Ascending aorta (tissue), 2 donors: Measurements from ENCODE around the gene TPRKB. TPM values are rescaled to one million over a fixed set of nuclear protein-coding genes. Genes with fewer than 3 reads are reported as not detected.
"Not testable (repeated sequence)": the region's sequence is repeated elsewhere in the genome, so short reads cannot be mapped to it uniquely, and the experiment has no call there.

Source experiments
- DNase-seq, 2 donors: peaks; one replicate each; pipeline ENCODE4 v3.0.0-alpha.2; 2019; ENCODE audit warnings: low spot score in 2 of 2
- H3K27ac ChIP-seq, 2 donors: fragments of 200-600 bp; sonication (generic); one replicate each; pipeline ENCODE4 v1.5.1; 2016 to 2017; ENCODE audit warnings: mild to moderate bottlenecking in 1 of 2
- H3K27me3 ChIP-seq: fragments of 200-600 bp; sonication (generic); one replicate; pipeline ENCODE4 v1.5.1; 2017
- H3K36me3 ChIP-seq, 2 donors: fragments of 200-600 bp; sonication (generic); one replicate each; pipeline ENCODE4 v1.5.1; 2016
- H3K4me1 ChIP-seq, 2 donors: fragments of 200-600 bp; sonication (generic); one replicate each; pipeline ENCODE4 v1.5.1; 2016 to 2017; ENCODE audit warnings: mild to moderate bottlenecking in 1 of 2
- H3K4me3 ChIP-seq, 2 donors: fragments of 200-600 bp; sonication (generic); one replicate each; pipeline ENCODE4 v1.5.1; 2016 to 2017; ENCODE audit warnings: mild to moderate bottlenecking in 1 of 2
- H3K9me3 ChIP-seq, 2 donors: fragments of 200-600 bp; sonication (generic); one replicate each; pipeline ENCODE4 v1.5.1; 2016
- intact Hi-C: fragments of 100-400 bp; cut with DNase I; formaldehyde crosslinking; loops from one replicate; pipeline ENCODE4 v1.15.1; 2023
- total RNA-seq: library from RNA; depleted of rRNA; stranded (reverse); fragments of >200 nt; gene quantifications from one replicate; pipeline ENCODE4 v1.1.0, GENCODE V29; 2016
- TF ChIP-seq, protein P1 (sequence below), 3 experiments: fragments of 200-600 bp in 2 of 3; fragments of 450-650 bp in 1 of 3; sonication (generic) in 2 of 3; IDR thresholded peaks; one replicate each; pipeline ENCODE4 v1.5.1; 2016 to 2019; ENCODE audit warnings: antibody characterized with exemption in 3 of 3, mild to moderate bottlenecking in 1 of 3, moderate library complexity in 1 of 3

TPRKB gene
- total RNA-seq, 1 donor from 2014 or later = 11.1 TPM

DNA sequence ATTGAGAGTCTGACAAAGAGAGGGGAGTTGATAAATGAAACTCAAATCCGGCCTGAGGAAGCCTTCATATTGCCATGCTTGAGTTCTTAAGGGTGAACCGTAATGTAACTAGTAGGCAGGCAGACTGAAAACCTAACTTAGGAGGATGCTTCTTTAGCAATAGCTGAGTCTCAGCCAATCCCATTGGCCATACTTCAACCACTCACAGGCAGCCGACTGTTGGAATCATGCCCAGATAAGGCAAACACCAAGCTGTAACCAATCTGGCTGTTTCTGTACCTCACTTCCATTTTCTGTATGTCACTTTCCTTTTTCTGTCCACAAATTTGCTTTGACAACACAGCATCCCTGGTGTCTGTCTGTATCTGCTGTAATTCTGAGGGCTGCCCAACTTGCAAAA is 39.5 kb downstream of the TPRKB start:
- H3K27ac ChIP-seq = no peak overlapping the region
- TF ChIP-seq, protein P1, sequence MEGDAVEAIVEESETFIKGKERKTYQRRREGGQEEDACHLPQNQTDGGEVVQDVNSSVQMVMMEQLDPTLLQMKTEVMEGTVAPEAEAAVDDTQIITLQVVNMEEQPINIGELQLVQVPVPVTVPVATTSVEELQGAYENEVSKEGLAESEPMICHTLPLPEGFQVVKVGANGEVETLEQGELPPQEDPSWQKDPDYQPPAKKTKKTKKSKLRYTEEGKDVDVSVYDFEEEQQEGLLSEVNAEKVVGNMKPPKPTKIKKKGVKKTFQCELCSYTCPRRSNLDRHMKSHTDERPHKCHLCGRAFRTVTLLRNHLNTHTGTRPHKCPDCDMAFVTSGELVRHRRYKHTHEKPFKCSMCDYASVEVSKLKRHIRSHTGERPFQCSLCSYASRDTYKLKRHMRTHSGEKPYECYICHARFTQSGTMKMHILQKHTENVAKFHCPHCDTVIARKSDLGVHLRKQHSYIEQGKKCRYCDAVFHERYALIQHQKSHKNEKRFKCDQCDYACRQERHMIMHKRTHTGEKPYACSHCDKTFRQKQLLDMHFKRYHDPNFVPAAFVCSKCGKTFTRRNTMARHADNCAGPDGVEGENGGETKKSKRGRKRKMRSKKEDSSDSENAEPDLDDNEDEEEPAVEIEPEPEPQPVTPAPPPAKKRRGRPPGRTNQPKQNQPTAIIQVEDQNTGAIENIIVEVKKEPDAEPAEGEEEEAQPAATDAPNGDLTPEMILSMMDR (IDR thresholded peaks at IDR 0.05) = no peak
- intact Hi-C loops = no loop called here
- no peaks in the 10 kb centered on the region for H3K36me3 ChIP-seq
- DNase-seq = no peak
- no peaks in the 10 kb centered on the region for H3K27me3 ChIP-seq
- no peaks in the 10 kb centered on the region for H3K4me1 ChIP-seq
- H3K4me3 ChIP-seq = no peak overlapping the region
- no peaks in the 10 kb centered on the region for H3K9me3 ChIP-seq

DNA sequence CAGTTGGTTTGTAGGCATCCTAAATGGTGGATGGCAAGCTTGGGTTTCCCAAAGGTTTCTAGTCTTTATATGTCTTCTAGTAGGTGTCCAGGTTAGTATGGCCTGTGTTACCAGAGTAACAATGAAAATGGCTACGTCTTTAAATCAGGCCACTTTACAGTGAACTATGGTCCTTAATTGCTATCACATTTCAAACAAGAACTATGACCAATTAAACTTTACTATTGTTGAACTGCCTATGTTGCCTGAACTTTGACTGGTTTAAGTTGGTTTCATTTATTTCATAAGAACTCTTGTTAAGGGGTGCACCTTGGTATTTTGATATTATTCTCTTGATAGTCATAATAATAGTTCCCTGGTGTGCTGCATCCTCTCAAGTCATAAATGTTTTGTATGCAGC is 40.2 kb downstream of the TPRKB start:
- H3K4me1 ChIP-seq, H3K27ac ChIP-seq, H3K36me3 ChIP-seq, H3K9me3 ChIP-seq, intact Hi-C loops, DNase-seq, H3K27me3 ChIP-seq, H3K4me3 ChIP-seq: not testable (repeated sequence)

DNA sequence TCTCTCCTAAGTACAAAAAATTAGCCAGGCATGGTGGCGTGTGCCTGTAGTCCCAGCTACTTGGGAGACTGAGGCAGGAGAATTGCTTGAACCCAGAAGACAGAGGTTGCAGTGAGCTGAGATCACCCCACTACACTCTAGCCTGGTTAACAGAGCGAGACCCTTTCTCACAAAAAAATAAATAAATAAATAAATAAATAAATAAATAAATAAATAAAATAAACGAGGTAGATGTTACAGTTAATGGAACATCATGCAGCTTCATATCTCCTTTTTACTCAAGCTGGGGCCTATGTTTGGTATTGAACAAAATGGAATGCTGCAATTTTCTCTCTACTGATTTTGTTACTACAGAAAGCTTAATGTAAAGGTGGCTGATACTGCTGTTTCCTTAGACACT is 40.6 kb downstream of the TPRKB start:
- H3K4me3 ChIP-seq, H3K9me3 ChIP-seq, intact Hi-C loops, H3K27me3 ChIP-seq, H3K36me3 ChIP-seq, H3K27ac ChIP-seq, H3K4me1 ChIP-seq, DNase-seq: not testable (repeated sequence)

DNA sequence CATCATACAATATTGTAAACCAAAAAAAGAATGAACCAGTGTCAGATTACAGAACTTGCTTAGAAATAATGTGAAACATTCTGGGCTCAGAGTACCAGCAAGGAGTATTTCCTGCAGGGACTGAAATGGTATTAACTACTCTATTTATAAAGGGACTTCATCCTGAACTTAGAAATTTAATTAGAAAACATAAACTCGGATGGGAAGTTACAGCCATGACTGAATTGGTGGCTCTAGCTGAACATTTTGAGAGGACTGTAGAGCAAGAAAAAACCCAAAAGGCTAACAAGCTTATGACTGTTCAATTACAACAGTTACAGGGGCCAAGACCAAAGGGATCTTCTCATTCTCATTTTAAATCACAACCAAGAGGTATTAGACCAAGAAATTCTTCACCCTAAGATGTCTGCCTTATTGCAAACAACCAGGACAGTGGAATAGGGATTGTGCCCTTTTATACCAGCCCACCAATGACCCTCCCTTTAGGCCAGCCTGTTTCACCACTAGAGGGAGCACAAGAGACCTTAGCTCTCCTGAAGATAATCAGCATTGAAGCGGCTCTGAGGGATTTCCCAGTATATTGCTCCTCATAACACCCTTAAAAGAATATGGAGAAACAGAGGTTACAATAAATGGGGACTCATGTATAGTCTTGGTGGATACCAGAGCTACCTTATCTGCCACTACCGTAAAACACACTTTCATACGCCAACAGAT is 46.6 kb downstream of the TPRKB start:
- H3K9me3 ChIP-seq, DNase-seq, H3K4me1 ChIP-seq, H3K36me3 ChIP-seq, H3K27ac ChIP-seq, H3K27me3 ChIP-seq, H3K4me3 ChIP-seq, intact Hi-C loops: not testable (repeated sequence)
- TF ChIP-seq, protein P1 (IDR thresholded peaks at IDR 0.05) = peak in 1 of 3 experiments; percentile 32

DNA sequence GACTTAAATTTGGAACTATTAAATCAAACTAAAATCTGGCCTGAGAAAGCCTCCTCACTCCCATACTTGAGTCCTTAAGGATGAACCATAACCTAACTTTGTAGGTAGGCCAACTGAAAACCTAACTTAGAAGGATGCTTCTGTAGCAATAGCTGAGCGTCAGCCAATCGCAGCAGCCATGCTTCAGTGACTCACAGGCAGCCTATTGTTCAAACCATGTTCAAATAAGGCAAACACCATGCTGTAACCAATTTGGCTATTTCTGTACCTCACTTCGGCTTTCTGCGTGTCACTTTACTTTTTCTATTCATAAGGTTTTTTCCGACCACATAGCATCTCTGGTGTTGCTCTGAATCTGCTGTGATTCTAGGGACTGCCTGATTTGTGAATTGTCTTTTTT is 48.7 kb downstream of the TPRKB start:
- H3K4me3 ChIP-seq, H3K36me3 ChIP-seq, H3K27ac ChIP-seq, intact Hi-C loops, DNase-seq, H3K27me3 ChIP-seq, H3K4me1 ChIP-seq, H3K9me3 ChIP-seq: not testable (repeated sequence)

DNA sequence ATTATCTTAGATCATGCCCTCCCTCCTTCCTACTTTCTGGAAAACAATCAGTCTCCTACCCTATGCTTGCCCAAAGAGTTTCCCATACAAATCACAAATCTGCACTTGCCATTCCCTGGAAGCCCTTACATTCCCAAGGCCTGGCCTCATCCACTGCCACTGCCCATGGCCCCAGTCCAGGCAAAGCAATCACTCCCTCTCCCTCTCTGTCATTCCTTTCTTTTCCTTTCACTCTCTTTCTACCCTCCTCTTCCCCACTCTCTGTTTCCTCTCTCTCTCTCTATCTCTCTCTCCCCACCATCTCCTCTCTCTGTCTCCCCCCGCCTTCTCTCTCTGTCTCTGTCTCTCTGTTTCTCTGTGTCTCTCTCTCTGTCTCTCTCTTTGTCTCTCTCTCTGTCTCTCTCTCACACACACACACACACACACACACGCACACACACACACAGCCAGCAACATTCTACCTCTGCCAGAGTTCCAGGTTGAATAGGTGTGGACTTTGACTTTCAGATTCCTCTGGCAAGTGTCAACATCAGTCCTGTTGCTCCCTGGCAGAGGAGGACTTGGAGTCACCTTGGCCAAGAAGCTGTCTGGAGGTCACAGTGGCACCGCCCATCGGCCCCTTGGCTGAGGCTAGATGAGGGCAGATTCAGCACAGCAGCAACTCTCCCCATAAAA is 51.2 kb downstream of the TPRKB start:
- no peaks in the 10 kb centered on the region for H3K36me3 ChIP-seq
- TF ChIP-seq, protein P1 (IDR thresholded peaks at IDR 0.05) = no peak
- intact Hi-C loops = no loop called here
- no peak for DNase-seq
- no peaks in the 10 kb centered on the region for H3K4me1 ChIP-seq
- no peaks in the 10 kb centered on the region for H3K27me3 ChIP-seq
- H3K27ac ChIP-seq = no peak overlapping the region
- H3K4me3 ChIP-seq = no peak overlapping the region
- peaks cover 0 to 8% of the 10 kb centered on the region in 2 donors for H3K9me3 ChIP-seq

DNA sequence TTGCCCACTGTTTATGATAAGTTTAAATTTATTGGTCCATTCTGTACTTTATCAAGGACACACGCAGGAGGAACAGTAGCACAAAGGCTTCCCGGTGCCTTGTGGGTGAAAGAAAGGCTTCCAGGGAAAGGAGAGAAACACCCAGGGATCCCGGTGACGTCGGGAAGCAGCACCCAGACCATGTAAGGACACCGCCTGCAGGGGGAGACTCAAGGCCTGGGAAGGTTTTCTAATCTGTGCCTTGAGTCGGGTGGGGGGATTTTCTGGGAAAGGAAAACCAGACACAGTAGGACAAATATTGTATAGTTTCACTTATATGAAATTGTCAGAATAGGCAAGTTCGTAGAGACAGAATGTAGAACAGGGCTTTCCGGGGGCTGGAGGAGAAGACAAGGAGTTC is 52.2 kb downstream of the TPRKB start:
- H3K4me3 ChIP-seq, intact Hi-C loops, H3K36me3 ChIP-seq, H3K9me3 ChIP-seq, H3K27ac ChIP-seq, H3K27me3 ChIP-seq, DNase-seq, H3K4me1 ChIP-seq: not testable (repeated sequence)

DNA sequence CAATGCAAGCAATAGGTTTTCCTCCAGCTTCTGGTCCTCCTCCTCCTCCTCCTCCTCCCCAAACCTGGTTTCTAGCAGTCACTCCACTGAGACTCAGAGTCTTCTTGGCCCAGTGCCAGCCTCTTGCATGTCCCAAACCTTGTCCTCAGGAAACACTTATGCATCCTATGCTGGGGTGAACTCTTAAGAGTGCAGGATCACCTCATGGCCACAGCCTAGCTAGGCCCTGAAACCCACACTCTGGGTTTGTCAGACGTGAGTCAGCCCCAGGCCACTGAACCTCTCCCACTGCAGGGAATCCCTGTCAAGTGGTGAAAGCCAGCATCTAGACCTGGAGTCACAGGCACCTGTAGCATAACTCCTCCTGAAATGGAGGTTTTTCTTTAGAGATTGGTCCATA is 52.8 kb downstream of the TPRKB start:
- H3K4me1 ChIP-seq, H3K4me3 ChIP-seq, H3K27ac ChIP-seq, H3K36me3 ChIP-seq, H3K27me3 ChIP-seq, DNase-seq, intact Hi-C loops, H3K9me3 ChIP-seq: not testable (repeated sequence)
